PC-3 (cell line): ENCODE results near the gene SHE. TPM values are rescaled to one million over a fixed set of nuclear protein-coding genes. Genes with fewer than 3 reads are reported as not detected.

Experiments
- ATAC-seq: fragments of 200-7000 bp; cut with Tn5 transposase; 2 replicates; pipeline ENCODE4 v1.9.1; 2020; ENCODE audit warnings: mild to moderate bottlenecking, moderate library complexity
- BruUV-seq: library from RNA; stranded (reverse); fragments of 400-500 nt; replicated peaks from 2 replicates; lab custom pipeline; 2021; lab: Mats Ljungman, UMichigan
- CTCF ChIA-PET: fragments of 300-600 bp; sonication (Branson Sonifier 250); formaldehyde crosslinking; loops from one replicate; lab custom pipeline; 2022; ENCODE audit warnings: antibody characterized with exemption; lab: Charles Lee
- POLR2A ChIA-PET: fragments of 300-600 bp; sonication (Branson Sonifier 250); formaldehyde crosslinking; loops from one replicate; lab custom pipeline; 2022; ENCODE audit warnings: antibody characterized with exemption; ENCODE audit not compliant: unreplicated experiment; lab: Charles Lee
- DNase-seq: peaks from one replicate; pipeline ENCODE4 v3.0.0-alpha.2; 2015
- H2AFZ ChIP-seq: fragments of 300-600 bp; sonication (generic); 2 replicates; pipeline ENCODE4 v1.6.0; 2016; ENCODE audit warnings: antibody characterized with exemption, low read length
- H3F3A ChIP-seq: fragments of 300-600 bp; sonication (generic); one replicate; pipeline ENCODE4 v1.6.0; 2017; ENCODE audit warnings: antibody characterized with exemption, low read length, control low read depth, mild to moderate bottlenecking; ENCODE audit not compliant: unreplicated experiment
- H3K27ac ChIP-seq: fragments of 300-600 bp; sonication (generic); 2 replicates; pipeline ENCODE4 v1.5.1; 2016; ENCODE audit warnings: mild to moderate bottlenecking, low read length
- H3K27me3 ChIP-seq: fragments of 300-600 bp; sonication (generic); 2 replicates; pipeline ENCODE4 v1.6.1; 2016; ENCODE audit warnings: low read length, mixed read lengths
- H3K36me3 ChIP-seq: fragments of 300-600 bp; sonication (generic); 2 replicates; pipeline ENCODE4 v1.6.1; 2016; ENCODE audit warnings: low read depth, mixed run types, low read length, mixed read lengths
- H3K4me1 ChIP-seq: fragments of 300-600 bp; sonication (generic); 2 replicates; pipeline ENCODE4 v1.5.1; 2016; ENCODE audit warnings: low read length; ENCODE audit not compliant: insufficient read depth
- H3K4me2 ChIP-seq: fragments of 300-600 bp; sonication (generic); 2 replicates; pipeline ENCODE4 v1.6.0; 2016; ENCODE audit warnings: low read length
- H3K4me3 ChIP-seq: fragments of 300-600 bp; sonication (generic); 2 replicates; pipeline ENCODE4 v1.5.1; 2016; ENCODE audit warnings: mild to moderate bottlenecking, low read length, mixed read lengths
- H3K79me2 ChIP-seq: fragments of 300-600 bp; sonication (generic); 2 replicates; pipeline ENCODE4 v1.6.1; 2017; ENCODE audit warnings: low read length, mixed read lengths
- H3K9ac ChIP-seq: fragments of 300-600 bp; sonication (generic); 2 replicates; pipeline ENCODE4 v1.6.0; 2016; ENCODE audit warnings: mild to moderate bottlenecking, low read length
- H3K9me2 ChIP-seq: fragments of 300-600 bp; sonication (generic); replicated peaks from 2 replicates; pipeline ENCODE4 v1.6.1; 2016; ENCODE audit warnings: mixed run types, low read length, mixed read lengths
- H3K9me3 ChIP-seq: fragments of 300-600 bp; sonication (generic); 2 replicates; pipeline ENCODE4 v1.6.1; 2016; ENCODE audit warnings: low read length, mixed read lengths
- H4K20me1 ChIP-seq: fragments of 300-600 bp; sonication (generic); 2 replicates; pipeline ENCODE4 v1.6.1; 2016; ENCODE audit warnings: low read length, mixed read lengths
- CTCF ChIP-seq: fragments of 300-600 bp; sonication (generic); conservative IDR thresholded peaks from 2 replicates; pipeline ENCODE4 v1.5.1; 2017; ENCODE audit warnings: antibody characterized with exemption, low read depth, mild to moderate bottlenecking, low read length
- EZH2 ChIP-seq: fragments of 300-600 bp; sonication (generic); IDR thresholded peaks from one replicate; pipeline ENCODE4 v1.6.1; 2017; ENCODE audit warnings: antibody characterized with exemption, mild to moderate bottlenecking, low read length; ENCODE audit not compliant: unreplicated experiment
- EZH2phosphoT487 ChIP-seq: fragments of 300-600 bp; sonication (generic); IDR thresholded peaks from 2 replicates; pipeline ENCODE4 v1.6.1; 2018; ENCODE audit warnings: mild to moderate bottlenecking, antibody characterized with exemption, low read length, borderline replicate concordance
- intact Hi-C: fragments of 100-400 bp; cut with micrococcal nuclease; formaldehyde crosslinking; loops from 2 replicates; pipeline ENCODE4 v1.9.0; 2023
- total RNA-seq: library from RNA; depleted of rRNA; stranded (reverse); fragments of >200 nt; gene quantifications from 2 replicates; pipeline ENCODE4 v1.2.3, GENCODE V29; 2014

SHE gene
- total RNA-seq, 1 experiment from 2014 or later, result not detected

- ChIA-PET POLR2A (no interaction called here), CTCF (no interaction called here)
- no peak overlapping the region for H3K4me3 ChIP-seq
- no peak overlapping the region for H2AFZ ChIP-seq
- intact Hi-C loops, result loop anchor here (5.0 kb wide), 1 partner anchor 38 kb away; the partner anchor contains the start of gene IL6R
- H3K79me2 ChIP-seq, result no peaks in the 10 kb centered on the region
- H3K36me3 ChIP-seq, result no peaks in the 10 kb centered on the region
- no peak for TF ChIP-seq CTCF
- no TSS peak for BruUV-seq
- DNase-seq (peak; percentile 74), ATAC-seq (peak; percentile 97)
- no peaks in the 10 kb centered on the region for H3K9me3 ChIP-seq
- no peaks in the 10 kb centered on the region for H3K9me2 ChIP-seq
- no peak overlapping the region for H3K9ac ChIP-seq
- peaks cover 16% of the 10 kb centered on the region for H3K4me1 ChIP-seq
- H4K20me1 ChIP-seq, result no peaks in the 10 kb centered on the region
- no peak overlapping the region for H3K4me2 ChIP-seq
- no peaks in the 10 kb centered on the region for H3F3A ChIP-seq
- H3K27ac ChIP-seq, result no peak overlapping the region
- no peaks in the 10 kb centered on the region for H3K27me3 ChIP-seq
Measured at GRCh38 chr1:154445040-154445472, 57.2 kb downstream of the SHE start.

DNA sequence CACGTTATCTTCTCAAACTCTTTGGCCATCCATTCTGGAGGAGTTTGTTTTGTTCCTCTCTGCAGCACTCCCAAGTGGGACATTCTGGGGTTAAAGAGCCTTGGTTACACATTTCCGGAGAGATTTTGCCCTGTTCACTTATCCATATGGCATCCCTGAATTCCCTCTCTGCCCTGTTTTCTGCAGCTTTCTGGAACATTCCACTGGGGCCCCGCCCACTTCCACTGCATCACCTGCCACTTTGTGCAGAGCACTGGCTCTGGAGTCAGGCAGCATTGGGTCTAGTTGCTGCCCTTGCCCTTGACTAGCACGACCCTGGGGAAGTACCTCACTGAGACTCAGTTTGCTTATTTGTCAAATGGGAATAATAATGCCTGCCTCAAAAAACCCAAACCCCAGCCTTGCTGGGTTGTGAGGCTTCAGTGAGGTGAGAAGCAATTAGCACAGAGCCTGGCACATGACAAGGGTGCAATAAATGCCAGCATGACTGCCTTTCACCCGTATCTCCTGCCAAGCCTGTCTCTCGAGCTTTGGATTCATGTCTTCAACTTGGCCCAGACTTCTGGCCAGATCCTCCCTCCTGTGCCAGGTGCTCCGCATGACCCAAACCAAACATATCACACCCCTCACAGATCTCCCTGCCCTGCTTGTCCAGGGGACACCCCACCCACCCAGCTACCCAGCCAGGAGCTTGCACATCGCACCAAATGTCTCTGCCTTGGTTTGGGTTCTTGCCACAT lies 58.8 kb downstream of the SHE start:
- H3K9me3 ChIP-seq, result no peaks in the 10 kb centered on the region
- H3K36me3 ChIP-seq, result no peaks in the 10 kb centered on the region
- H3F3A ChIP-seq, result no peaks in the 10 kb centered on the region
- H2AFZ ChIP-seq, result no peak overlapping the region
- no peak overlapping the region for H3K27ac ChIP-seq
- no peaks in the 10 kb centered on the region for H3K9me2 ChIP-seq
- H3K4me2 ChIP-seq, result no peak overlapping the region
- peaks cover 16% of the 10 kb centered on the region for H3K4me1 ChIP-seq
- ATAC-seq (no peak), DNase-seq (no peak)
- H3K9ac ChIP-seq, result no peak overlapping the region
- intact Hi-C loops, result no loop called here
- no peaks in the 10 kb centered on the region for H4K20me1 ChIP-seq
- TF ChIP-seq EZH2 (no peak), EZH2phosphoT487 (no peak), CTCF (no peak)
- H3K79me2 ChIP-seq, result no peaks in the 10 kb centered on the region
- no TSS peak for BruUV-seq
- ChIA-PET CTCF (no interaction called here), POLR2A (interaction anchor here (0.6 kb wide), 1 partner anchor 33 kb away, joined by 8 read pairs; no protein-coding TSS in a partner anchor)
- no peak overlapping the region for H3K4me3 ChIP-seq
- H3K27me3 ChIP-seq, result no peaks in the 10 kb centered on the region
